Measurements from ENCODE around the gene CD79A.

Gene CD79A

DNA sequence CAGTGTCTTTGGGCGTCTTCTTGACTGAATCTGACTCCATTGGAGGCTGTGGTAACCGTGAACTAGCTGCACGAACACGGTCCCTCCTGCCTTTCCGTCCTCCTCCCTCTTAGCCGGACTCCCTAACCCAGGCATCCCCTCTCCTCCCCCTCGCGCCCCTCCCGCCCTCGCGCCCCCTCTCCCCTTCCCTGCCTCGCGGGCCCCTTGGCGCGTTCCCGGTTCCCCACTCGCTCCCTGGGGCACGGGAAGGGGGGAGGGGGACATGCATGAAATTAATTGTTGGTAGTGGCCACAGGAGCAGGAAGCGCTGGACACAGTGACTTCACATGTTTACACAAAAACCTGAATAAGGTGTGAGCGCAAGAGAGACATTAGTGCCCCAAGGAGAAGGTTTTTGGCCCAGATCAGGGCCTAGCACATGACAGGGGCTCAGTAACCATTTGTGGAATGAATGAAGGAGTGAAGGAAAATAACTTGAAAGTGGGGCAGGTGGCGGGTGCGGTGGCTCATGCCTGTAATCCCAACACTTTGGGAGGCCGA, 32.0 kb upstream of the CD79A start:
- no peak for TF ChIP-seq ZFX (IDR thresholded peaks at IDR 0.05; ENCODE audit: borderline replicate concordance)
- TF ChIP-seq, protein P1, sequence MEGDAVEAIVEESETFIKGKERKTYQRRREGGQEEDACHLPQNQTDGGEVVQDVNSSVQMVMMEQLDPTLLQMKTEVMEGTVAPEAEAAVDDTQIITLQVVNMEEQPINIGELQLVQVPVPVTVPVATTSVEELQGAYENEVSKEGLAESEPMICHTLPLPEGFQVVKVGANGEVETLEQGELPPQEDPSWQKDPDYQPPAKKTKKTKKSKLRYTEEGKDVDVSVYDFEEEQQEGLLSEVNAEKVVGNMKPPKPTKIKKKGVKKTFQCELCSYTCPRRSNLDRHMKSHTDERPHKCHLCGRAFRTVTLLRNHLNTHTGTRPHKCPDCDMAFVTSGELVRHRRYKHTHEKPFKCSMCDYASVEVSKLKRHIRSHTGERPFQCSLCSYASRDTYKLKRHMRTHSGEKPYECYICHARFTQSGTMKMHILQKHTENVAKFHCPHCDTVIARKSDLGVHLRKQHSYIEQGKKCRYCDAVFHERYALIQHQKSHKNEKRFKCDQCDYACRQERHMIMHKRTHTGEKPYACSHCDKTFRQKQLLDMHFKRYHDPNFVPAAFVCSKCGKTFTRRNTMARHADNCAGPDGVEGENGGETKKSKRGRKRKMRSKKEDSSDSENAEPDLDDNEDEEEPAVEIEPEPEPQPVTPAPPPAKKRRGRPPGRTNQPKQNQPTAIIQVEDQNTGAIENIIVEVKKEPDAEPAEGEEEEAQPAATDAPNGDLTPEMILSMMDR (IDR thresholded peaks at IDR 0.05), result no peak
- no peak overlapping the region for H3K27ac ChIP-seq

DNA sequence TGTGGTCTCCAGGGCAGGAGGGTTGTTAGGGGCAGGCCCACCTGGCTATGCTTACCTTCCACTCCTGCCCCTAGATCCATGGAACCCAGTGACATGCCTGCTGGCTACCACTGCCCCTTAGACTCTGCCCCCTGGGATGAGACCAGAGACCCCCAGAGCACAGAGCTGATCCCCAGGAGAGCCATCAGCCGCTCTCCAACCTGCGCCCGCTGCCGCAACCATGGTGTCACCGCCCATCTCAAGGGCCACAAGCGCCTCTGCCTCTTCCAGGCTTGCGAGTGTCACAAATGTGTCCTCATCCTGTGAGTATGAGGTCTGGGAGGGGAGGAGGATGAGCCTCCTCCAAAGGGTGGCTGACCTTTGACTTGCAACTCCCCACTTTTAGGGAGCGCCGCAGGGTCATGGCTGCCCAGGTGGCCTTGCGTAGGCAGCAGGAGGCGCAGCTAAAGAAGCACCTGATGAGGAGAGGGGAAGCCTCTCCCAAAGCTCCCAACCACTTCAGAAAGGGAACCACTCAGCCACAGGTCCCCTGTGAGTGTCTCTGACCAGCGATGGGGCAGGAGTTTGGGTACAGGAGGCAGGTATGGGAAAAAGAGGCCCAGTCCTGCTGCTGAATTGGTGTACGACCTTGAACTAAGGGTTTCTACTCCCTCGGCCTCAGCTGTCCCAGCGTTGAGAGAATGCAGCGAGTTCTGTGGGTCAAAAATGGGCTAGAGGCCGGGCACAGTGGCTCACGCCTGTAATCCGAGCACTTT, 29.6 kb upstream of the CD79A start:
- H3K27ac ChIP-seq, result no peak overlapping the region
- no peak for TF ChIP-seq ZFX (IDR thresholded peaks at IDR 0.05; ENCODE audit: borderline replicate concordance)
- TF ChIP-seq, protein P1 (IDR thresholded peaks at IDR 0.05), result no peak

DNA sequence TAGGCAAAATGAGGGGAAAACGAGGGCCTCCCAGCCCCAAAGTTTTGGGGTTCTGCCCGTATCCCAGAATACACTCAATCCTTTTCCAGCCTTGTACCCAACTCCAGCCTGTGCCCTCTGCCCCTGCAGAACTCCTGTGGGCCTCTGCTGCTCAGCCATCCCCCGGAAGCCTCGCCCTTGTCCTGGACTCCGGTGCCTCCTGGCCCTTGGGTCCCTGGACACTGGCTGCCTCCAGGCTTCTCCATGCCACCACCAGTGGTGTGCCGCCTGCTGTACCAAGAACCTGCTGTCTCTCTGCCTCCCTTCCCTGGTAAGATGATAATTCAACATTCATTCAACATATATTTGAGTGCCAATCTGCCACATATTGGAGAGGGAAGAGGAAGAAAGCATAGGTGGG, 28.4 kb upstream of the CD79A start:
- no peak overlapping the region for H3K27ac ChIP-seq
- TF ChIP-seq ZFX (IDR thresholded peaks at IDR 0.05; ENCODE audit: borderline replicate concordance), result no peak
- TF ChIP-seq, protein P1 (IDR thresholded peaks at IDR 0.05), result no peak

DNA sequence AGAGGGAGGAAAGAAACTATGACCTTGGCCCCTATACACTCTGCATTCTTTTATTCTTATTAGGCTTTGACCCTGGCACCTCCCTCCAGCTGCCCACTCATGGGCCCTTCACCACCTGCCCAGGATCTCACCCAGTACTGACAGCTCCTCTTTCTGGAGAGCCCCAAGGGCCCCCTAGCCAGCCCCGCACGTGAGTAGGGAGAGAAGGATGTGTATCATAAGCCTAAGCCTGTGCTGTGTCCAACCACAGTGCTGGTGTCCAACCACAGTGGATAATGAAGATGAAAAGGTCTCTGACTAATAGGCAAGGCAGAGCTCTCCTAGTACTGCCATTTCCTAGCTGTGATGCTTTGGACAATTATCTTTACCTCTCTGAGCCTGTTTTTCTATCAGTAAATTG, 28.0 kb upstream of the CD79A start:
- TF ChIP-seq, protein P1 (IDR thresholded peaks at IDR 0.05), result no peak
- TF ChIP-seq ZFX (IDR thresholded peaks at IDR 0.05; ENCODE audit: borderline replicate concordance), result no peak
- no peak overlapping the region for H3K27ac ChIP-seq

DNA sequence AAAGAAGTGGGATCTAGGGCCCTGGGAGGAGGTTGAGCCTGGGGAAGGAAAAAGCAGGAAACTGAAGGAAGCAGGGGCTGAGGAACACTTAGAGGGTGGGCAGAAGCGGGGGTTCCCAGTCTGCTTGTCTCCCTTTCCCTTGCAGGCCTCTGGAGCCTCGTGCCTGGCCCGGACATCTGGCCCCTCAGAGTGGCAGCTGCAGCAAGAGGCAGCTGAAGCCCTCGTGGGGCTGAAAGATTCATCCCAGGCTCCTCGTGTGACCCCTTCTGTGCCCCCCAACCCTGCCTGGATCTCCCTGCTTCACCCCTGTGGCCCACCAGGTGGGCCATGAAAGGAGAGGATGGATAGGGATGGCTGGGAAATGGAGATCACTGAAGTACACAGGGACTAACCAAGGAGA, 26.7 kb upstream of the CD79A start:
- no peak for TF ChIP-seq ZFX (IDR thresholded peaks at IDR 0.05; ENCODE audit: borderline replicate concordance)
- TF ChIP-seq, protein P1 (IDR thresholded peaks at IDR 0.05), result no peak
- H3K27ac ChIP-seq, result no peak overlapping the region

DNA sequence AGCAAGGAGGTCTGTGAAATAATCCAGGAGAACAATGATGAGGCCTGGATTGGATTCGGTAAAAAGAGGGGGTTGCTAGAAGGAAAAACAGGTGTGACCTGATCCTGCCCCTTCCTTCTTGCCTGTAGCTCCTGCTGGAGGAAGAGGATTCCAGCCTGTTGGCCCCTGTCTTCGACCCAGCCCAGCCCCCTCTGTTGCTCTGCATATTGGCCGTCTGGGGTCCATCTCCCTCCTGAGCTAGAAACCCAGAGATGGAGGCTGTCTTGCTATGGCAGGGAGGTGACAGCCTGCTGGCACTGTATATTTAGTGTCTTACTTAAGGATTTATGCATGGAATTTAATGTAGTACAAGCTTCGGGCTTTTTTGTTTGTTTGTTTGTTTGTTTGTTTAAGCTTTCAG, 25.6 kb upstream of the CD79A start:
- no peak for TF ChIP-seq ZFX (IDR thresholded peaks at IDR 0.05; ENCODE audit: borderline replicate concordance)
- TF ChIP-seq, protein P1 (IDR thresholded peaks at IDR 0.05), result no peak
- H3K27ac ChIP-seq, result no peak overlapping the region

DNA sequence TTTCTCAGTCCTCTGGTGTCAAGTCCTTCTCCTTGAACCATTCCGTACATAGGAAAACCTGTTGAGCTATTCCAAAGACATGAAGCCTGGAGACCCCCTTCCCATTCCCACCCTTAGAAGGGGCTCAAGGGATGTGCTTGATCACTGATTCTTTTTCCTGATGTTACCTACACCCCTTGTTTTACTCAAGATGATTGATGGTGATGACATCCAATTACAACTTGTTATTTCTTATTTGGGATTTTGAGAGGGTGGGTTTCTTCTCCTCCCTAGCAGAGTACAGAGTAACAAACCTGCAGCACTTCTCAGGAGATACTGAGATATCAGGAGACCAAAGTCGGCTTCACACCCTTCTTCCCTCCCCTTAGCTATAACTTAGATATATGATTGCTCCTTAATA, 23.7 kb upstream of the CD79A start:
- TF ChIP-seq, protein P1 (IDR thresholded peaks at IDR 0.05), result no peak
- TF ChIP-seq ZFX (IDR thresholded peaks at IDR 0.05; ENCODE audit: borderline replicate concordance), result no peak
- H3K27ac ChIP-seq, result no peak overlapping the region
